GM19240 (cell line): ENCODE data around the gene TET2.

Experiments used
- DNase-seq: peaks from one replicate; pipeline ENCODE4 v3.0.0; 2011; ENCODE audit warnings: low spot score; ENCODE audit not compliant: insufficient read length

The TET2 gene

GRCh38 chr4:105146276-105147015 is at the start of gene TET2:
TSS of gene TET2 (plus strand) at chr4:105146876. CDS start at chr4:105233943, 87,067 bp downstream.
- DNase-seq, result peak; percentile 30

- no peak for DNase-seq
Measured at GRCh38 chr4:105102016-105102415, 44.7 kb upstream of the TET2 start.

DNA sequence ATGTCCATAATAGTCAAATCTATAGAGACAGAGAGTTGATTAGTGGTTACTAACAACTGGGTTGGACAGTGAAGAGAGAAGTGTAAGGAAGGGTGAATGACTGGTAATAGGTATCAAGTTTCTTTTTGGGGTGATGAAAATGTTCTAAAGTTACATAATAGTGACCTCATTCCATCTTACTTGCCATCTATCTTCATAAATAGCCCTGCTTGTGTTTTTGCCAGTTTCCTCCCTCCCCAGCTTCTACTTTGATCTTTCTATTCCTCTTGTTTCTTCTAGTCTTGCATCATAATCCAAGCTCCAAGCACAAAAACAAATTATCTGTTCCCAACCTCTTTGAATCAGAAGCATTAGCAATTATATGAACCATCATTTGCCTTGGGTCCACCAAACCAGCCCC is 40.2 kb upstream of the TET2 start:
- DNase-seq, result no peak

DNA sequence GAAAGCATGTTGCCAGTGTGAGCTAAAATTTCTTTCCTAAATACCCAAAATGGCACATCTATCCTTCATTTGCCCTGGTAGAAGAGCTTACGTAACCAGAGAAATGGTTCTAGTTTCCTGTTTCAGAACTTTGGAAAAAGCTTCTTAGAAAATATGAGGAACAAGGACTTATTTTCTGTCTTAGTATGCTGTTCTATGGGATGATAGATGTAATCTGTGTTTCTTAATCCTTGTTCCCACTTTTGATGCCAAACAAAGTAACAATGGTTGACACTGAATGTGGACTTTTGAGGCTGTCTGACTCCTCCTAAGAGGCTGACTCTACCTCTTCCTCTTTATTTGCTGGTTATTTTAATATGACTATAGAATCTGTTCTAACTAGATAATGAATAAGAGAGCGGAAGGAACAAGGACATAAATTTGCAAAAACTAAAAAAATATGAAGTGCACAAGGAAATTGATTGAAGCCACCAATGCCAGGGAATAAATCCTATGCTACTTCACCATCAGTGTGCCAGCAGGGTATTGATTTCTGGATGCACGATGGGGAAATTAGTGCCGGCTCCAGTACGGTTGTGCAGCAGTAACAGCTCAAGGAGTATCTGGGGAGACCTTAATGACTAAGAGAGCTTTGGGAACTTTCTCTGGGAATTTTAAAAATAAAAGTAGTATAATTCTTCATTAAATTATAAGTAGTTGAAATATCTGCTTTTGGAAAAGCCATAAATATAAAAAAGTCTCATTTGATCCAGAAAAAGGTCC is 39.4 kb upstream of the TET2 start:
- no peak for DNase-seq

- no peak for DNase-seq
Measured at GRCh38 chr4:105108971-105109370, 37.7 kb upstream of the TET2 start.

DNA sequence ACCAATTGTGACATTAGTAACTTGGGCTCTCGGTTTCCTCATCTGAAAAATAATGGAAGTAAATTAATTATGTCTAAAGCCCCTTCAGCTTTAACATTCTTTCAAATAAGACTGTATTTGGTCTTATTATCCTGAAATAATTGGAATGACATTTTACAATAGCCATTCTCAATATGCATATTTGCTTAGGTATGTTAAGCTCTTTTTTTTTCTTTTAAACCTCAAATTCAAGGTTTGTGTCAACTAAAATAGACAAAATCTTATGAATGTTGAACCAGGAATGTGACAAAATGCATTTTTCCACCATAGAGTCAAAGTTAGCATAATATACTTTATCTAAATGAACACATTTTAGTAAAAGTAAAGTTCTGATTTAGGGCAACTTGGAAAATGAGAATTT is 34.4 kb upstream of the TET2 start:
- DNase-seq, result no peak

DNA sequence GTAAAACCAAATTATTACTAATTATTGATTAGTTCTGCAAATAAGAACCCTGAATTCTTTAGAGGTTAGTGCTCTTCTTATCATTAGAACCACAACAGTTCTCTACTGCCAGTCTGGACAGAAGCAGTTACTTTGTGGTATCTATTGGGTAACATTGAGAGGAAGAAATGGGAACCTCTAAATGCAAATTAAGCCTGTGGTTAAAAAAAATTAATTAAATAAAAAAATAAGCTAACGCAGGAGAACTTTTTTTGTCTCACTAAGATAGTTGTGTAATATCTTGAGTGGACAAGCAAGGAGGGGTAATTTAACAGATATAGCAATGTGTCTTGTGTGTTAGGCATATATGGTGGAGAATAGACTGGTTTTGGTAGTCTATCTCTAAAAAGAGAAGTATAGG is 32.9 kb upstream of the TET2 start:
- no peak for DNase-seq

- DNase-seq, result no peak
Measured at GRCh38 chr4:105116616-105117319, 29.9 kb upstream of the TET2 start.

- no peak for DNase-seq
Measured at GRCh38 chr4:105119356-105119755, 27.3 kb upstream of the TET2 start.

DNA sequence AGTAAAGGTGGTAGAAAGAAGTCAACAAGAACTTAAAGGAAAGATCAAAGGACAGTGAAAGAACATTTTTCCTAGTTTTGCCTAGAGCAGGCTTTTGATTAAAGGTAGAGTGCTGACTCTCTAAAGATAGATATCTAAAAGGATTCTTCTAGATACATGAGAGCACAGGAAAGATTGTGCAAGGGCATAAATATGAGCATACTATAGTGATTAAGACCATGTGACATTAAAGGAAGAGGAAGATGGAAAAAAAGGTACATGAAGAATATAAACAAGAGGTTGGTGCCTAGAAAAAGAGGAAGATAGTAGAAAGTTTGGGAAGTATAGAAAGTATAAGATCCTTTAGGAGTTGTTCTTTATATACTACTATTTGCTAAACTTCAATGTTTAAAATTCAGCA is 26.1 kb upstream of the TET2 start:
- DNase-seq, result no peak

- DNase-seq, result no peak
Measured at GRCh38 chr4:105122350-105122749, 24.3 kb upstream of the TET2 start.

- no peak for DNase-seq
Measured at GRCh38 chr4:105126311-105127169, 20.1 kb upstream of the TET2 start.

DNA sequence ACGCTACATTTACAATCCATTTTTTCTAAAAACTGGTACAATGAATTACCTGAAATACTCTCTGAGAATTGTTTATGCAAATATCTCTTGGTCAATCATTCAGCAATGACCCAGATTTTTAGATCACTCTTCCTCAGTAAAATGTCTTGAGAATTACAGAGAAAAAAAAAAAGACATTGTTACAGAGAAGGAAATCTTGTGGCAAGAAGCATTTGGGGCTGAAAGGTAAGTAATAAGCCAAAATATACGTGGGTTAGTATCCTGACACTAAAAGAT is 19.6 kb upstream of the TET2 start:
- DNase-seq, result no peak

GRCh38 chr4:105128208-105128607 is 18.5 kb upstream of the TET2 start:
- no peak for DNase-seq

GRCh38 chr4:105129286-105130040 is 17.2 kb upstream of the TET2 start:
- no peak for DNase-seq

DNA sequence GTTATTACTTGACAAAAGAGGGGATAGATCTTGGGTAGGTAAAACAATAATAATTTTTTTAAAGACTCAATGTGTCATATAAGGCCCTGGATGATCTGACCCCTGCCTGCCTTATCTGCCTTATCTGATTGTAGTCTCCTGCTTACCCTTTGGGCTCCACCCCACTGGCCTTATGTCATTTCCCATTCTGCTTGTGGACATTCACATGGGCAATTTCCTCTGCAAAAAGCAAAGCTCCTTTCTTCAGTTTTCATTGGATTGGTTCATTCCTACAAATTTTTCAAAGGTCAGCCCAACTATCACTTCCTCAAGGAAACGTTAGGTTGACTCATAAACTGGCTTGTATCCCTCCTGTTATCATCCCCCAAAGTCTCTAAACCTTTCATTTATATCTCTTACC is 15.7 kb upstream of the TET2 start:
- no peak for DNase-seq

GRCh38 chr4:105133976-105134375 is 12.7 kb upstream of the TET2 start:
- DNase-seq, result no peak

- DNase-seq, result no peak
Measured at GRCh38 chr4:105135785-105136184, 10.9 kb upstream of the TET2 start.

- DNase-seq, result no peak
Measured at GRCh38 chr4:105137121-105137875, 9.4 kb upstream of the TET2 start.

- DNase-seq, result no peak
Measured at GRCh38 chr4:105139646-105140045, 7.0 kb upstream of the TET2 start.
